ENCODE data around the gene IFNAR2.
"Not testable (repeated sequence)": the region's sequence is repeated elsewhere in the genome, so short reads cannot be mapped to it uniquely, and the experiment has no call there.

Gene IFNAR2

DNA sequence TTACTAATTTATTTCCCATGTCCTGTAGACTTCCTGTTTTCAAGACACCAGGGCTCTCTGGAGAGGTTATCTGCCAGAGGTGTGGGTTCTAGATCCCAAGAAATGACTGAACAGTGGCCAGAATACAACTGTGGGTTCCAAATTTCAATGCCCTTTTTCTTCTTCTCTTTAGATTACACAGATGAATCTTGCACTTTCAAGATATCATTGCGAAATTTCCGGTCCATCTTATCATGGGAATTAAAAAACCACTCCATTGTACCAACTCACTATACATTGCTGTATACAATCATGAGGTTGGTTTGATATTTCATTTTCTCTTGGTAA, 15.0 kb downstream of the IFNAR2 start:
- TF ChIP-seq, protein P1, sequence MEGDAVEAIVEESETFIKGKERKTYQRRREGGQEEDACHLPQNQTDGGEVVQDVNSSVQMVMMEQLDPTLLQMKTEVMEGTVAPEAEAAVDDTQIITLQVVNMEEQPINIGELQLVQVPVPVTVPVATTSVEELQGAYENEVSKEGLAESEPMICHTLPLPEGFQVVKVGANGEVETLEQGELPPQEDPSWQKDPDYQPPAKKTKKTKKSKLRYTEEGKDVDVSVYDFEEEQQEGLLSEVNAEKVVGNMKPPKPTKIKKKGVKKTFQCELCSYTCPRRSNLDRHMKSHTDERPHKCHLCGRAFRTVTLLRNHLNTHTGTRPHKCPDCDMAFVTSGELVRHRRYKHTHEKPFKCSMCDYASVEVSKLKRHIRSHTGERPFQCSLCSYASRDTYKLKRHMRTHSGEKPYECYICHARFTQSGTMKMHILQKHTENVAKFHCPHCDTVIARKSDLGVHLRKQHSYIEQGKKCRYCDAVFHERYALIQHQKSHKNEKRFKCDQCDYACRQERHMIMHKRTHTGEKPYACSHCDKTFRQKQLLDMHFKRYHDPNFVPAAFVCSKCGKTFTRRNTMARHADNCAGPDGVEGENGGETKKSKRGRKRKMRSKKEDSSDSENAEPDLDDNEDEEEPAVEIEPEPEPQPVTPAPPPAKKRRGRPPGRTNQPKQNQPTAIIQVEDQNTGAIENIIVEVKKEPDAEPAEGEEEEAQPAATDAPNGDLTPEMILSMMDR (IDR thresholded peaks at IDR 0.05; ENCODE audit: insufficient read depth, missing control alignments), result no peak
- DNase-seq (ENCODE audit: insufficient read length, low spot score), result no peak
- FAIRE-seq, result no peak

DNA sequence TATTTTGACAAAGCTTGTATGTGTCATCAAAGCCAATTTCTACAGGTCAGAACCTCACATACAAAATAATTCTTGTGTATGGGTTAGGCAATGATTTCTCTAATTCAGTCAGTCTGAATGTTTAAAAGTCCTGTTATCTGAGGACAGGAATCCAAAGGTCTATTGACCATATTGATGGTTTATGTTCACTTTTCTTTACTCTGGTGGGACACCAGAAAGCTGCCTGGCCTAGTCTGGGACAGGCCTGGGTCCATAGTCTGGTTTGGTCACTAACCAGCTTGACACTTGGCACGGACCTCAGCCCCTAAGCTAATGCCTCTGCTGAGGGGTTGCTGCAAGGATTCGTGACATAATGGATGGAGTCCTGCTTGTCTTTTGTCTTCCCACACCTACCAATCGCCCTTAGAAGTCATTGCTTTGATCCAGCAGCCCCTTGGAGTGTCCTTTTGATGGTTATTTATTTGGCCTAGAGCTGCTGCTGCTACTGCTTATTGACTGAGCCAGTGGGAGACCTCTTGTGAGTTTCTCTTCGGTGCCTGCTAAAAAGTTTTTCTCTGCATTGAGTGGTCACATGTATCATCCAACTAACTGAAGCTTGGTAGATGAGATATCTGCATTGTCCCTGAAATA, 15.7 kb downstream of the IFNAR2 start:
- FAIRE-seq, result no peak
- TF ChIP-seq, protein P1 (IDR thresholded peaks at IDR 0.05; ENCODE audit: insufficient read depth, missing control alignments), result no peak
- no peak for DNase-seq (ENCODE audit: insufficient read length, low spot score)

DNA sequence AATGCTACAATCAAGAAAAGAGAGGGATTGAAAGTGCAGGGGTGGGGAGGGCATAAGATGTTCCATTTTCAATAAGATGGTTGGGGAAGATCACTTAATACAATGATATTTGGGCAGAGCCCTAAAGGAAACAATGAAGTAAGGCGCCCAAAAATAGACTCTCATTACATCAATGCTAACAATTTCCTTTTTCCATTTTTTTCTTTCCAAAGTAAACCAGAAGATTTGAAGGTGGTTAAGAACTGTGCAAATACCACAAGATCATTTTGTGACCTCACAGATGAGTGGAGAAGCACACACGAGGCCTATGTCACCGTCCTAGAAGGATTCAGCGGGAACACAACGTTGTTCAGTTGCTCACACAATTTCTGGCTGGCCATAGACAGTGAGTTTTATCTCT, 16.8 kb downstream of the IFNAR2 start:
- DNase-seq (ENCODE audit: insufficient read length, low spot score) (no peak), FAIRE-seq (no peak)
- TF ChIP-seq, protein P1 (IDR thresholded peaks at IDR 0.05; ENCODE audit: insufficient read depth, missing control alignments), result no peak

DNA sequence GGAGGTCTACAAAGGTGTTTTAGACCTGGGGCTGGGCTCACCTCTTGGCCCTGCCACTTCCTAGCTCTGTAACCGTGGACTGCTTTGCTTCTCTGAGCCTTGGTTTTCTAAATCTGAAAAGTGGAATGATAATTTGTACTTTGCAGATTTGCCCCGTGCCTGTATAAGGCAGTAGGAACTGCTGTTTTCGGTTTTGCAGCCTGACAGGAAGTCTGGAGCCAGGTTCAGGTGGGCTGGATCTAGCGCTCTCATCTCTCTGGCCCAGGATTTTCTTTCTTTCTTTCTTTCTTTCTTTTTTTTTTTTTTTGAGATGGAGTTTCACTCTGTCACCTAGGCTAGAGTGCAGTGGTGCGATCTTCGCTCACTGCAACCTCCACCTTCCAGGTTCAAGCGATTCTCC, 17.2 kb downstream of the IFNAR2 start:
- DNase-seq (ENCODE audit: insufficient read length, low spot score) (no peak), FAIRE-seq (no peak)
- TF ChIP-seq, protein P1 (IDR thresholded peaks at IDR 0.05; ENCODE audit: insufficient read depth, missing control alignments), result no peak

DNA sequence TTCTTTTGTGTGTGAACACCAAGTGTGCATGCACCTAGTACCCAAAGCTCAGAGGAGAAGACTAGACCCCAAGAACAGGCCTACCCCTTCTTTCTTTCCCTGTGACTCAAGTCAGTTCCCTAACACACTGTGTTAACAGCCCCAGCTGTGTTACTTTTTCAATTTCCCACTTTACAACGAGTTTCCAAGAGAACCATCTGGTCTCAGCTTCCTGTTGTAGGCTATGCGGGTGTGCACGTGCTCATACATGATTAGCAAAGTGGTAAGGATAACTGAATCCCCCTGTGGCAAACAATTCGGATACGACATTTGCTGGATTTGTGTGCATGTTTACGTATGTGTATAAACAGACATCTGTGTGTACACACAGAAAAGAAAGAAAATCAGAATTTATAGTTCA, 17.9 kb downstream of the IFNAR2 start:
- TF ChIP-seq, protein P1 (IDR thresholded peaks at IDR 0.05; ENCODE audit: insufficient read depth, missing control alignments), result no peak
- FAIRE-seq (no peak), DNase-seq (ENCODE audit: insufficient read length, low spot score) (no peak)

DNA sequence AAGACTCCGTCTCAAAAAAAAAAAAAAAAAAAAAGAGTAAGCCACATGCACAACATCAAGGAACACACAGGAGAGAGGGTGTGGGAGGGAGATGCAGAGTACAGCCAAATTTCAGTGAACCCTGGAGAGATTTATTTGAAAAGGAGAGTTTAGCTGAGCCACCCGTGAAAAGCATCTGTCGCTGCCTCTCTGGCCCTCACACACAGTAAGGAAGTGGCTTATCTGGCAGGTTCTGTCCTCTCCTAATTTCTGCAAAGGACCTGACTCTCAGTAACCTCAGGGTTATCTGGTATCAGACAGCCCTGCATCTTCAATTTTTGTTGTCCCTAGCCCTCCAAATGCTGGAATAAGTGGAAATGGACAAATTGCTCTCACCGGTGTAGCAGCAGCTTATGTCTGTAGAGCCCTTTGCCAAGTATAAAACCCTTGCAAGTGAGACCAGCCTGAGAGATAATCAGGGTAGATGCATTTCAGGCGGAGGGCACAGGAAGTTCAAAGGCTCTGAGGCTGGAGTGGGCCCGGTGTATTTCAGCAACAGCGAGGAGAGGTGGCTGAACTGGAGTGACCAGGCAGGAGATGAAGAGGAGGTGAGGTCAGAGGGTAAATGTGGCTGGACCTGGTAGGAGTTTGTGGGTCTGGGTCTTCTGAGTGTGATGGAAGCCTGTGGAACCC, 19.7 kb downstream of the IFNAR2 start:
- TF ChIP-seq, protein P1 (IDR thresholded peaks at IDR 0.05; ENCODE audit: insufficient read depth, missing control alignments), result no peak
- FAIRE-seq (no peak), DNase-seq (ENCODE audit: insufficient read length, low spot score) (no peak)

DNA sequence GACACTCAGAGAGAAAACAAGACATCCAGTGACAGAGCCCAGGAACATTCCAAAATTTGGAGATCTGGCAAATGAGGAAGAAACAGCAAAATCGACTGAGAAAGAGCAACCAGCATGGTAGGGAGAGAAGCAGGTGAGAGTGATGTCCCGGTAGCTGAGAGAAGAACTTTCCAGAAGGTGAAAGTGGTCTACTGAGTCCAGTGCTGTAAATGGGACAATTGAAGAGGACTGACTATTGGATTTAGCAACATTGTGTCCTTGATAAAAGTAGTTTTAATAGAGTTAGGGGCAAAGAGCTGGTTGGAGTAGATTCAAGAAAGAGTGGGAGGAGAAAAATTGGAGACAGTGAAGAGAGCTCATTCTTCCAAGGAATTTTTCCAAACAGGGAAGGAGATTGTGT, 21.4 kb downstream of the IFNAR2 start:
- TF ChIP-seq, protein P1 (IDR thresholded peaks at IDR 0.05; ENCODE audit: insufficient read depth, missing control alignments), result no peak
- no peak for FAIRE-seq
- DNase-seq (ENCODE audit: insufficient read length, low spot score), result no peak

DNA sequence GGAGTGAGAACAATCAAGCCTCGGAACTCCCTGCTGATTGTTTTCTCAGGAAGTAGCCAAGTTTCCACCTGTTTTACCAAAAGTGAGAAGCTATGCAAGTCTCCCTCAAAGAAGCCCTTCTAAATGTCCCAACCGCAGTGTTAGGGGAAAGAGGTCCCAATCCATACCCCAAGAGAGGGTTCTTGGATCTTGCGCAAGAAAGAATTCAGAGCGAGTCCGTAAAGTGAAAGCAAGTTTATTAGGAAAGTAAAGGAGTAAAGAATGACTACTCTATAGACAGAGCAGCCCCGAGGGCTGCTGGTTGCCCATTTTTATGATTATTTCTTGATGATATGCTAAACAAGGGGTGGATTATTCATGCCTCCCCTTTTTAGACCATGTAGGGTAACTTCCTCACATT, 23.6 kb downstream of the IFNAR2 start:
- DNase-seq (ENCODE audit: insufficient read length, low spot score); FAIRE-seq: not testable (repeated sequence)

All from D721Med (cell line).